Measurements from ENCODE around the gene YIPF1.

- TF ChIP-seq POLR2AphosphoS5 (IDR thresholded peaks at IDR 0.05; ENCODE audit: borderline replicate concordance, low read depth, low read length) (no peak), EZH2 (IDR thresholded peaks at IDR 0.05) (no peak), FOXP2 (optimal IDR thresholded peaks at IDR 0.05; ENCODE audit: control extremely low read depth, extremely low read length, insufficient read depth) (no peak)
Observed at GRCh38 chr1:53860967-53861411, 28.6 kb downstream of the YIPF1 start.

Measured in SK-N-MC (cell line).